Activated CD4-positive, alpha-beta T cell treated with anti-CD3 and anti-CD28 coated beads, Interleukin-10, Interleukin-2, amounts not matched to agents 100 ng/mL and 50 ng/mL, durations not matched to agents 16 hours and 8 hours (primary cell): ENCODE results near the gene RFX2.
"Not testable (repeated sequence)": the region's sequence is repeated elsewhere in the genome, so short reads cannot be mapped to it uniquely, and the experiment has no call there.

Experiments used
- DNase-seq: peaks from one replicate; pipeline ENCODE4 v3.0.0-alpha.2; 2020

Gene RFX2

DNA sequence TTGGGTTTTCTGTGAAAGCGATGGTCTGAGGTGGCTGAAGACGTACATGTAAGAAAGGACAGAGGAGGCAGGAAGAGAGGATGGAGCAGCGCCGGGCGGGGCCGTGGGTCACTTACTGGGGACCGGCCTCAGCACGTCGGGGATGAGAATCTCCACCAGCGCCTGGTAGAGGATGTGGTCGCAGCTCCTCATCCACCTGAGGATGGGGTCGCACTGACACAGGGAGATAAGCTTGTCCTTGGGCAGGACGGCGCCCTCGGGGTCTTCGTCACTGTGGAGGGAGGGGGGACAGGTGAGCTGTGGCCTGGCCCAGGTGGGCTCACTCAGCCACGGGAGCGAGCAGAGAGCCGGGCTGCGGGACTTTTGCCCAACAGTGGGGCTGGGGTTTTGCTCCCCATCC, 103.4 kb downstream of the RFX2 start:
- DNase-seq: no peak

DNA sequence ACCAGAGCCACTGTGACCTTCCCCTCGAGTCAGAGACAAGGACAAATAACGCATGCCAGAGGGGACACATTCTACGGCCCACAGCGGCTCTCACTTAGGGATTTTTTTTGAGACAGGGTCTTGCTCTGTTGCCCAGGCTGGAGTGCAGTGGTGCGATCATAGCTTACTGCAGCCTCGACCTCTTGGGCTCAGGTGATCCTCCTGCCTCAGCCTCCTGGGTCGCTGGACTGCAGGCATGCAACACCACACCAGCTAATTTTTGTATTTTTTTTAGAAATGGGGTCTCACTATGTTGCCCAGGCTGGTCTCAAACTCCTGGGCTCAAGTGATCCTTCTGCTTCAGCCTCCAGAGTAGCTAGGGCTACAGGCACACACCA, 104.2 kb downstream of the RFX2 start:
- DNase-seq: not testable (repeated sequence)

DNA sequence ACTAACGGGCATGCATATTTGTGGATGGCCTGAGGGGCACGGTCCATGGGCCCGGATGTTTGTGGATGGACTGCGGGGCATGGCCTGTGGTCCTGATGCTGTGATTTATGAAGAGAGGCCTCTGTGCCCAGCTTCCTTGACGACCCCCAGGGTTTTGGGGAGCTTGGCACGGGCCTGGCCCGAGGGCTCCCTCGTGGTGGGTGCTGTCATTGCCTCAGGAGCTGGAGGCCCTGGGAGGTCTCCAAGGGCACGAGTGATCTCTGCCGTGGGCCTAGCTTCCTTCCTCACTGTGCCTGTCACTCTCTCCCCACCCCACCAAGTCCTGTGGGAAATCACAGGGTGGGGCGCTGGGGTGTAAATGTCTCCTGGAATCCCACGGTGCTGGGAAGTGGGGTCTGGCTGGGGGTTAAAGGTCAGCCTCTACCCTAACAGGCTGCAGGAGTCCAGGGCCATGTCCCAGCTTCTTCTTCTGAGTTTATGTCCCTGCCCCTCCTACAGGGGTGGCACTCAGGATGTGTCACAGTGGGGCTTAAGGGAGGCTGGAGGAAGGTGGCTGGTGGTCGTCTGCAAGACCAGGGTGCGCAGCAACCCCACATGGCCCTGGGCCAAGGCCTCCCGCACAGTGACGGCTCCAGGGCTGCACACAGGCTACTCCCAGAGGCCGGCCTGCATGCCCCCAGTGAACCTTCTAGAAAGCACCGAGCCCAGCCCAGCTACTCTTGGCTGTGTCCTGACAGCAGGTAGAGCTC, 104.8 kb downstream of the RFX2 start:
- DNase-seq: no peak

DNA sequence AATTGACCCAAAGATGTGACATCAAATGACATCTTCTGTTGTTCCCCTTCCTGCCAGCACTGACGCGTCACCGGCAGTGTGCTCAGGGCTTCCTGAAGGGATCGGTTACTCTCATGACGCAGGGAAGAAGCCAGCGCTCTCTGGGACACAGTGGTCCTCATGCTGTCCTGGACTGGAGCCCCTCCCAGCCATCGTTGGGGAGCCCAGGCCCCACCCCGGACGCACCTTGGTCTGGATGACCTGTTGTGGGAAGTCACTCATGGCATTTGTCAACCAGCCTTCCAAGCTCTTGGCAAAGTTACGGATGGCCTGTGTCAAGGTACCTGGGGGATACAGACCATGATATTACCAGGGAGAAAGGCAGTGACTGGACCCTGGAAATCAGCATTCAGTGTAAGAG, 106.3 kb downstream of the RFX2 start:
- no peak for DNase-seq

DNA sequence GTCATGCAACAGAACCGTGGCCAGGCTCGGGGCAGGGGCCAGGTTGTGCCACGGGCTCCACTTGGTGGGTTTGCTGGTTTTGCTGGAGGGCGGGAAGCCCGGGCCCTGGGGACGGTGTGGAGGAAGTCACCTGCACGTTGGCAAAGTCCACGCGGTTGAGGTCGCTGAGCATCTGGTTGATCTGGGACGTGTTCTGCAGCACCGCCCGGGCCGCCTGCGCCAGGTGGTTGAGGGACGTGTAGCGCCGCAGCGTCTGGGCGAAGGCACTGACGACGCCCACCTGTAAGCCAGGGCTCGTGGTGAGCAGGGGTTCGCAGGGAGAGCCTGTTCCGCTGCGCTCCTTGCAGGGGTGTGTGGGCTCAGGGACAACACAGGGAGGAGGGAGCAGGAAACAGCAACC, 107.7 kb downstream of the RFX2 start:
- DNase-seq: no peak

DNA sequence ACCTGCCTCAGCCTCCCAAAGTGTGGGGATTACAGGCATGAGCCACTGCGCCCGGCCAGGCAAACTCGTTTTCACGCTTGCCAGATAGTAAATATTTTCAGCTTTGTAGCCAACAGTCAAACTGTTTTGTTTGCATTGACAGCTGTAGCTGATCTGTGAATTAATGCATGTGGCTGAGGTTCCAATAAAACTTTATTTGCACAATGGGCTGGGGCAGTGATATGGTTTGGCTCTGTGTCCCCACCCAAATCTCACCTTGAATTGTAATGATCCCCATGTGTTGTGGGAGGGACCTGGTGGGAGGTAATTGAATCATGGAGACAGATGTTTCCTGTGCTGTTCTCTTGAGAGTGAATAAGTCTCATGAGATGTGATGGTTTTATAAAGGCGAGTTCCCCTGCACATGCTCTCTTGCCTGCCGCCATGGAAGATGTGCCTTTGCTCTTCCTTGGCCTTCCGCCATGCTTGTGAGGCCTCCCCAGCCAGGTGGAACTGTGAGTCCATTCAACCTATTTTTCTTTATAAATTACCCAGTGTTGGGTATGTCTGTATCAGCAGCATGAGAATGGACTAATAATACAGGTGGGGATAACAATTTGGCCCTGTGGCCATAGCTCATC, 110.0 kb downstream of the RFX2 start:
- DNase-seq: no peak

DNA sequence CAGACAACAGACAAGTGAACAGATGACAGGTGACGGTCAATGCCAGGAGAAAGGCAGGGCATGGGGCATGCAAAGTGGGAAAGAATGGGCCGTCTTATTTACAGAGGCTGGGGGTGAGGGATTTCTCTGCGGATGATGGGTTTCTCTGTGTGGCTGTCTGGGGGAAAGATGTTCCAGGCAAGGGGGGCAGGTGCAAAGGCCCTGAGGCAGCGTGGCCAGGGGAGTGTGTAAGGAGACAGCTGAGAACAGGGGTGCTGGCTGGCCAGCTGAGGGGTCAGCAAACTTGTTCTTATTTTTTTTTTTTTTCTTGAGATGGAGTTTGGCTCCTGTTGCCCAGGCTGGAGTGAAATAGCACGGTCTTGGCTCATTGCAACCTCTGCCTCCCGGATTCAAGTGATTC, 110.6 kb downstream of the RFX2 start:
- DNase-seq: no peak

DNA sequence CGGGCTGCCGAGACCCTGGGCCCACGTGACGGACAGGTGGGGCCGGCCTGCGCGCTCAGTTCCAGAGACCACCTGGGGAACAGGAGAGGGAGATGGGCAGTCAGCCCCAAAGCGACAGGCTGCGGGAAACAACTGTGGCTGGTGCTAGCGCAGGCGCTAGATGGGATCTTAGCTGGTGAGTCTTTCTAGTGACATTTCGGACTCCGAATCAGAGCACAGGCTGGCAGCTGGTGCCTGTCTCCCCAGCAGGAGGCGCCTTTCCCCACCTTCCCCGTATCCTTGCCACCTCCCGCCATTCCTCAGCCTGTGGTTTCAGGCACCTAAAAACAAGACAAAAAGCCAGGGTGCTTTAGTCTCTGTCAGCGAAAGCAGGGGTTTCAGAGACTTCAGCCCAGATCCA, 112.9 kb downstream of the RFX2 start:
- DNase-seq: no peak

DNA sequence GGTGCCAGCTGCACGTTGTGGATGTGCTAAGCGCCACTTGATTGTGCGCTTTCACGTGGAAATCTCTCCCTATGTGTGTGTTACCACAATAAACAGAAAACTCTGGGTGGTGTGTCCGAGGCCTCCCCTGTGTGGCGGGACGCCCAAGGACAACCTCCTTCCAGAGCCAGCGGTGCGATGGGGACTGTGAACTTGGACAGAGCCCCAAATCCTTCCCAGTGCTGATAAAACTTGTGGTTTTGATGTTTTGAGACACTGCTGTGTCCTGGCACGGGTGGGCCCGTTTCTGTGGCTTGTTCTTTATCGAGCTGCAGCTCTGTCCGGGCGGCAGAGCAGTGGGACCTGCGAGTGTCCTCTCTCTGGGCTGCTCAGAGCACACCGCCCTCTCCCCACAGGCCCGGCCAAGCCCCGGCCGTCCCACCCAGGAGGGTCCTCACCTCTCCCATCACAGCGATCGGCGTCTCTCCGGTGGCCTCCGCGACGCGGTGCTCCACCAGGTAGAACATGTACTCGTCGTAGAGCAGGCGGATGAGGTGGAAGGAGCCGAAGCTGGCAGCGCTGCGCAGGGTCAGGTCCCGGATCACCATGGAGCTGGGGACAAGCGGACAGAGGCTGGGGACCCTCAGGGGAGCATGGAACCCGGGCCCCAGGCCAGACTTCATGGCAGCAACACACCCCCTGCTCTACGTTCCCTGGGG, 113.5 kb downstream of the RFX2 start:
- DNase-seq: no peak

DNA sequence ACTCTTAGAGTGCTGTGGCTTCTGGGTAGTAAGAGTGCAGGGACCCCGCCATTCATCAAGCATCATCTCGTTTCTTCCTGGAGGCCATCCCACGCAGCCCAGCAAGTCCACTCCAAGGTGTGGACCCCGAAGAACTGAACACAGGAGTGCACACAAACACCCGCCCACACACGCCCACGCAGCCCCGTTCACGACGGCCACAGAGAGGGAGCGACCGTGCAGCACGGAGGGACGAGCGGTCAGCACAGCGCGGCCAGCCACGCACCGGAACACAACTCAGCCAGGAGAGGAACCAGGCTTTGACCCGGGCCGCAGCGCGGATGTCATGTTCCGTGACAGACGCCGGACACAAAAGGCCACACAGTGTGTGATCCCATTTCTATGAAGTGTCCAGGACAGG, 114.2 kb downstream of the RFX2 start:
- DNase-seq: no peak

DNA sequence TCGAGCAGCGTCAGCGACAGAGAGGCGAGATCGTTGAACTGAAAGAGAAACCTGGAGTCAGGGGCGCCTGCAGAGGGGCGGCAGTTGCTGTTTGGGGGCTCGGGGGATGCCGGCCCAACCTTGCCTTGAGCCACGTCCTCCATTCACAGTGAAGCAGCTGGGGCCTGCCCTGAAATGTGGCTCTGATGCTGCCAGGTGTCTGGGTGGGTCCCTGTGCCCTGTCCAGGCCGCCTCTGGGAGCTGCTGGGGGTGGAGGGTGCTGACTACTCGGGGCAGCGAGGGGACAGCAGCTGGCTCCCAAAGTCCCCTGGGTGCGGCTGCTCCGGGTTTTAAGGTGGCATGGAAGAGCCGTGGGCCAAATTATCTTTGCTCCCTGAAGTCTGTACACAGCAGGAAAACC, 114.7 kb downstream of the RFX2 start:
- no peak for DNase-seq

DNA sequence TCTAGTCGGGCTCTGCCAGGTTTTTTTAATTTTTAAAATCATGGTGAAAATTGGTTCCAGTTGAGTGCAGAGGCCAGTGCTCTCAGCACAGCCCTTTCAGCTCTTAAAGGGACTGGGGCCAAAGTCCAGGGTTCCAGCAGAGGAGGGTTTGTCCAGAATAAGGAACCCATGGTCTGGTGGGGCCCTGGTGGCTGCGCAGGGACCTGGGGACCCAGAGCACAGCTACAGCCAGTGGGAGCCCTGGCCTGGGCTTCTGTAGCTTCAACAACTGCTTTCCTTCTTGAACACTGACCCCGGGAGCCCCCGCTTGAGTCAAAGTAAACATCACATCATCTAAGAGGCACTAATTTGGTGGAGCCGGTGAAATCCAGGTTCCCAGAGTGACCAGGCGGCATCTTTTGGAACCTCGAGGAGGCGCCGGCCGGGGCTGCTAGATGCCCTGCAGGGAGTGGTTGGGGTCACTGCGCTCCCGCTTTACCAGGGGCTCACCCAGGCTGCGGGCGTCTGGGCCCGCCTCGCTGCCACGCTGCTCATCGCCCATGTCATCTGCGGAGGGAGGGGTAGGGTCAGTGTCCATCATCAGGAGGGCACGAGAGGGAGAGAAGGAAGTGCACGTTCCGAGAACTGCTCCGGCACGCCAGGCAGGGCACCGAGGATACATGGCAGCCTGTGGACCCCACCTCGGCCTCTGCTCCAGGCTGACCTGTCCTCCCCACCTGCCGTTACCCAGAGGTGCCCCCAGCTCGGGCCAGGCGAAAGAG, 115.7 kb downstream of the RFX2 start:
- DNase-seq: no peak

DNA sequence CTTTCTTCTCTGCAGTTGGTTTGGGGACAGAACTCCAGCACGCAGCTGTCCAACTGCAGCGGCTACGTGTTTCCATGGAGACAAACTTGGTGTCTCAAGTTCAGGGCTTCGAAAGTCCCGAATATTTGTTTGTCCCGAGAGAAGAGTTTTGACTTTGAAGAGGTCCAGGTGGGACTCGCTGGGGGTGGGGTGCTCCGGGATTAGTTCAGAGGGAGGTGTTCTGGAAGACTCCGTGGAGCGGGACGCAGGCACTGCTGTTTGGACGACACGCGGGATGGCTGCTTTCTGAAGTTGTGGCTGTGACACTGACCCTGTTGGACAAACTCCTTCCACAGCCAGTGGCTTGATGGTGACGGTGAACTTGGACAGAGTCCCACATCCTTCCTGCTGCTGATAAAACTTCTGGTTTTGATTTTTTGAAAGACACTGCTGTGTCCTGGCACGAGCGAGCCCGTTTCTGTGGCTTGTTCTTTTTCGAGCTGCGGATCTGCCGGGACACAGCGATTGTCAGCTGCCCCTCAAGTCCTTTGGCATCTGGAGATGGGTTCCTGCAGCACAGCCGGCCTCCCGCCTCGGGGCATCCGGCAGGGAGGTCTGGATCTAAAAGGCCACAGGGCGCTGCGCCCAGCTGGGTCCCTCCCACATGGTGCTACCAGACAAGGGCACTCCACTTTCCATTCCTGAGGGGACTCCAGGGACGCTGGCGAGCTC, 116.5 kb downstream of the RFX2 start:
- DNase-seq: no peak

DNA sequence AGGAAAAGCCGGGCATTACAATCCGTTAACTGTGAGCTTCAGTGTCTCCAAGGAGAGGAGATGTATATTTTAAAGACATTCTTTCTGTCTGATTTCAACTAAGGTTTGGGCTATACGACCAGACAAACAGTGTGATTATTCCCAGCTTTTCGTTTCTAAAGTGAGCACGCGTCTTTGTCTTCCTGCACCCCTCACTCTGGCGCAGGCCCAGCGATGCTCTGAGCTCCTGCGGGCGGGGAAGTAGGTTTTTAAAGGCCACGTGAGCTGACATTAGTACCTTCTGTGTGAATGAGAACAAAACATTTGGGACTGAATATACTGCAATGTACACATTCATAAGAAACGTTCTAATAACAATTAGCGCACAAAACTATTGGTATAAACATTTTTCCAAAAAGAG, 117.1 kb downstream of the RFX2 start:
- no peak for DNase-seq

DNA sequence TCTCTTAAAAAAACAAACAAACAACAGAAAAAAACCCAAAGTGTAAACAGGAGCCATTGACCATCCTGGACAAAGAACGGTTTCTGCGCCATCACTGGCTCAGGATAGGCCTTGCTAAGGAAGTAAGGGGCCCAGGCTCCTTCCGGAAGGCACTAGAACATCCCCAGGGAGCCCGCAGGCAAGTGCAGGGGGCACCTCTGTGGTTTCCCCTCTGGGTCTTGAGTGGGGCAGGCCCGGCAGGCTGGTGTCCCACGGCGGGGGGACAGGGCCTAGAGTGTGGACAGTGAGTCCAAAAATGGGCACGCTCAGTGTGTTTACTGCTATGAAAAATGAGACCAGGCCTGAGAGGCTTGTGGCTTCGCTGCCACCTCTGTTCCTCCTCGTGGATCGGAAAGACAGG, 117.5 kb downstream of the RFX2 start:
- no peak for DNase-seq

DNA sequence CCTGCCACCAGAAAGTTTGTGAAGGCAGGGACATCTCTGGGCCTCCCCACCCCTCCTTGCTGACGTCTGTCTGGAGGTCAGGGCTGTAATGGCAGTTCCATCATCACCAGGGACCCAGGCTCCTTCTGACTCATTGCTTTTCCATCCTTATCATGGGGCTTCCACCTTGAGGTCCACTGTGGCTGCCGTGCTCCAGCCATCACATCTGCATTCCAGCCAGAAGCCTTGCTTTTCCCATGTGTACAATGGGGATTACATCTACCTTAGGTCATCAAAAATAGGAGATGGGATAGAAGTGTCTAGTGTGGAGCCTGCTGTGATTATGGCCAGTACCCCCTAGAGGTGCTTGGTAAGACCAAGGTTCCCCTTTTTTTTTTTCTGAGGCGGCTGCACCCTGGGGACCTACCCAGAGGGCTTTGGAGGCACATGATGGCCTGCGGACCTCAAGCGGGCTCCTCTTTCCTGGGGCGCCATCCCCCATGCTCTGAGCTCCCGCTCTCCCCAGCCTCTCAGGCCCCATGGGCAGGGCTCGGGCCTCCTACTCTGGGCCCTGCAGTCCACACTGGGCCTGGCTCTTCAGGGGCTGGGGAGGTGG, 119.0 kb downstream of the RFX2 start:
- DNase-seq: no peak

DNA sequence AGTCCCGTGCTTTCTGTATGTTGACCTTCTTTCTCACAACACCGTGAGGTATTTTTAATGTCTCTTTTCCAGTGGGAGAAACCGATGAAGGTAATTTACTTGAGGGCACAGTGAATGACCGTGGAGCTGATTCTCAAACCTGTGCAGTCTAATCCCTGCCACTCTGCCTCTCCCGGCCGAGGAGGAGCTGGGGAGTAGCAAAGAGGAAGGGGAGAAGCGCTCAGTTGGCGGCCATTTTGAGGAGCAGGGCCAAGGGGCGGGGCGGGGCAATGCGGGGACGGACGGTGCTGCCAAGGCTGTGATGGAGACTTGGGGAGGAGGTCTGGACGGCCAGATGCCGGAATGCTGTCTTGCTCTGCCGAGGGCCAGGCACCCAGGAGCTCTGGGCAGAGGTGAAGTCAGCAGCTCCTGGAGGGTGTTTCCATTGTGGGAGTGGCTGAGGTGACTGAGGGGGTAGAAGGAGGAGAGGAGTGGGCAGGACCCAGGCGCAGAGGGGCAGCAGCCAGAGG, 120.0 kb downstream of the RFX2 start:
- DNase-seq: no peak

DNA sequence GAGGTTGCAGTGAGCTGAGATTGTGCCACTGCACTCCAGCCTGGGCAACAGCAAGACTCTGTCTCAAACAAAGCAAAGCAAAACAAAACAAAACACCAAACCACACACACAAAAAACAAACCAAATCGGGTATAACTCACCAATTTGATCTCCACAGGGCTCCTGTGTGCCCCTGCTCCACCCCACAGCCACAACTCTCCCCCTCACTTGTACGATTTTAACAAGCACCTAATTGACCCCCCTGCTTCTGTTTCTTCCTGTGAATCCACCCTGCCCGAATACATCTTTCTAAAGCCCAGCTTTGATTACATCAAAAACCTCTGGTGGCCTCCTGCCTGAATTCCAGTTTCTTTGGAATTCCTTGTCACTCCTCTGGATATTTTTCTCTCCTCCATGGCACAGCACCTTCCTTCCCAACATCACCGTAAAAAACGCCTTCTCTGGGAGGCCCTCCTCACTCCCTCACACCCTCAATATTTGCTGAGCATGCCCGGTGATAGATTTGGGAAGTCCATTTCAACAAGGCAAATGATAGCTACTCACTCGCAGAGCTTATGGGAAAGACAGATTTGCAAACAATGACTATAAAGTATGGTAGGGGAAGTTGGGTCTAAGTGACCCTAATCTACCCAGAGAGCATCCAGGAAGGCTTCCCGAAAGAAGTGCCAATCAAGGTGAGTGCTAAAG, 120.8 kb downstream of the RFX2 start:
- DNase-seq: no peak

DNA sequence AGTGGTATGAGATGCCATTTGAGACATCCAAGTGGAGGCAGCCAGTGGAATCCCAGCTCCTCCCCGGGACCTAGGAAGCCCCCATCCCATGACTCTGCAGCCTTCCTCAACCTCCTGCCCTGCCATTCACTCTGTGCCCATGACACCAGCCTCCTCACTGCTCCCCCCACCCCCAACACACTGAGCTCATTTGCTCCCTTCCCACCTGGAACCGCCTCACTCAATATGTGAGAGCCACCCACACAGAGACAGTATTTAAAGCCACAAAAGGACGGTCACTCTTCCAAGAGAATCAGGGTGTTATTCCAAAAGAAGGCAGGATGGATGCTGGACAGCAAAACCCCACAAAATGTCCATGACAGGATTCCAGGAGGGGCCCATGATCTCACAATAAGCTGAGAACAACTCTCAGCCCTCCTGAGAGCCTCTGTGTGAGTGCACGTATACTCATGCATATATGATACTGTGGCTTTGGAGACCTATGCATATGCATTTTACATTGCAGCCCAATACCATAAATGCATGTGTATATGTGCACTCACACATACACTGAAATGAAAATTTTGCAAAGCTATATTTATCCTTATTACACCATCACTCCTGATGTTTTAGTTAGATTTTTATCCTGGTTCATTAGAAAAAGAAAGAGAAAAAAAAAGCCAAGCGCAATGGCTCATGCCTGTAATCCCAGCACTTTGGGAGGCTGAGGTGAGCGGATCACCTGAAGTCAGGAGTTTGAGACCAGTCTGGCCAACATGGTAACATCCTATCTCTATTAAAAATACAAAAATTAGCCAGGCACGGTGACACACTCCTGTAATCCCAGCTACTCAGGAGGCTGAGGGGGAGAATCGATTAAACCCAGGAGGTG, 121.5 kb downstream of the RFX2 start:
- peak; percentile 20 for DNase-seq

DNA sequence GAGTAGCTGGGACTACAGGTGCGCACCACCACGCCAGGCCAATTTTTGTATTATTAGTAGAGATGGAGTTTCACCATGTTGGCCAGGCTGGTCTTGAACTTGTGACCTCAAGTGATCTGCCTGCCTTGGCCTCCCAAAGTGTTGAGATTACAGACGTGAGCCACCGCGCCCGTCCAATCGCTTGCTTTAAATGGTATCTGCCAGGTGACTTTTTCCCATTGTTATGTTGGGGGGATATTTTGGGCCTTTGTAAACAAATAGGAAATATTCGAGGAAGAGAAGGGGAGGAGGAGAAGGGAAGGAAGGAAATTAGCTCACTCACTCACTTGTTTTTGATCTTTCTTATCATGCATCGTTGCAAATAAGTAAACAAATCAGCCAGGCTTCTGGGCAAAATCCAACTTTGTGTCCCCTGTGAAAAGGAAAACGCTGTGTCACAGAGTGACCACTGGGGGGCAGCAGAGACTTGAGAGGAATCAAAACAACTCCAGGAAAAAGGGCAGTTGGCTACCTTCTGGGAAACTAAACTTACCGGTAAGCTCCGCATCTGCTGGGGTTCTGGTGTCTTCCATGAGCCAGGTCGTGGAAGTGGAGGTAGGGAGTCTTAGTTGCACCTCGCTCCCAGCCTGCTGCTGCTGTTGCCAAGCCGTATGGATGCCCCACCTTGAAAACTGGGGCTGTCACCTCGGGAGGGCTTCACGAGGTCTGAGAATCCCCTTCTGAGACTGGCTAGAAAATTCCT, 123.1 kb downstream of the RFX2 start:
- peak; percentile 80 for DNase-seq
